NOMO-1 treated with dmso at 0.1 percent for 144 hours (cell line): ENCODE data around the gene HLA-DPB1.

ENCODE experiments used
- DNase-seq: peaks from one replicate; lab custom pipeline; 2025; ENCODE audit not compliant: unreplicated experiment; lab: John Stamatoyannopoulos, UW

The HLA-DPB1 gene

DNA sequence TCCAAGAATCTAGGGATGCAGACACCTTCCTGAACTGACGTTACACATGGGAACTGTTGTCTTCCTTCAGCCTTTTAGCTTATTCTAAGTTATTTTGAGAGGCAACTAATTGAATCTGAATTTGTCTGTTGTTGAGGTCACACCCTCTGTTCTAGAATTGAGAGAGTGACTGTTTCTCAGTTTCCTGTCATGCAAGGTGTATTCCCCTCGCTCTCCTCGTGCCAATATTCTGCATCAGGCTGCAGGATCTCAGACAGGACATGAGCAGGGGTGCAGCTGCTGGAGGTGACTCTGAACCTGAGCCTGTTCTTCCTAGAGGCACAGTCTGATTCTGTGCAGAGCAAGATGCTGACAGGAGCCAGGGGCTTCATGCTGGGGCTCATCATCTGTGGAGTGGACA is 52.5 kb downstream of the HLA-DPB1 start:
- no peak for DNase-seq

DNA sequence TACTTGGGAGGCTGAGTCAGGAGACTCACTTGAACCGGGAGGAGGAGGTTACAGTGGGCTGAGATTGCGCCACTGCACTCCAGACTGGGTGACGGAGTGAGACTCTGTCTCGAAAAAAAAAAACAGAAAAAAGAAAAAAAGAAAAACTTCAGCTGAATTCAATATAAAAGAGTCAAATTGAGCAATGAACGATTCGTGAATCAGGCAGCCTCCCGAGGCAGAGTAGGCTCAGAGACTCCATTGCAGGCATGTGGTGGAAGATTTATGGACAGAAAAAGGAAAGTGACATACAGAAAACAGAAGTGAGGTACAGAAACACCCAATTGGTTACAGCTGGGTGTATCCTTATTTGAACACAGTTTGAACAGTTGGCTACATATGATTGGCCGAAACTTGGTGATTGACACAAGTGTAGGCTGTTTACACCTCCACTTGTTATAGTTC is 56.3 kb downstream of the HLA-DPB1 start:
- peak; percentile 56 for DNase-seq

DNA sequence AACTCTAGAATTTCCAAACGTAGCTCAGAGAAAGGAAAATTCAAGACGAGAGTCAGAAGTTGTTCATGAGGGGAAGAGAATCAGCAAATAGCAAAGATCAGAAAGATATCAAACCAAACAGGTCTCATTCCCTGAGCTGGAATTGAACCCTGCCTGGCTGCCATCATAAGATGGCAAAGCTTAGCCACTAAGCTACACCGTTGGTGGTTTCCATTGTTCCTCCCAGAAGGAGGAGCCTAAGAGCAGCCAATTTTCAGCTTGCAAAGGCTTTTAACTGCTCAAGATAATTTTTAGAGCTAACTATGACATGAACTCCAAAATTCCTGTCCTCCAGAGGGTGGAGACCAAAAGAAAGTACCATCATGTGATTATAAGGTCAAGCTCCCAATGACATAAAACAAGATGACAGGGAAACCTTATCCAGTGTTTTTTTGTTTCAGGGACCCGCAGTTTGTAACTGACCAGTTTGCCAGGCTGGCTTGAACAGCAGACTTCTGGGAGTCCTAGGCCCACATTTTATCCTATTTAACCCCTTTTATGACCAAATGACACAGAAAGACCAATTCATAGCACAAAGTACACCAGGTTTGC is 60.6 kb downstream of the HLA-DPB1 start:
- no peak for DNase-seq
